Endodermal cell (in vitro differentiated cells): ENCODE data around the gene CACHD1. TPM values are rescaled to one million over a fixed set of nuclear protein-coding genes. Genes with fewer than 3 reads are reported as not detected.

ENCODE experiments used
- DNase-seq: peaks from one replicate; pipeline ENCODE4 v3.0.0-alpha.2; 2017
- H3K27ac ChIP-seq: 2 replicates; pipeline ENCODE4 v1.5.1; 2013; ENCODE audit warnings: mild to moderate bottlenecking, low read depth, low read length, moderate library complexity
- H3K27me3 ChIP-seq: 2 replicates; pipeline ENCODE4 v1.6.1; 2013; ENCODE audit warnings: mild to moderate bottlenecking, low read length, moderate library complexity; ENCODE audit not compliant: insufficient read depth, control insufficient read depth, poor library complexity, severe bottlenecking
- H3K36me3 ChIP-seq: 2 replicates; pipeline ENCODE4 v1.7.0; 2013; ENCODE audit warnings: mild to moderate bottlenecking, low read length, moderate library complexity; ENCODE audit not compliant: control insufficient read depth, insufficient read depth
- H3K4me1 ChIP-seq: one replicate; pipeline ENCODE4 v1.7.0; 2013; ENCODE audit warnings: low read length; ENCODE audit not compliant: control insufficient read depth, insufficient read depth
- H3K4me3 ChIP-seq: 2 replicates; pipeline ENCODE4 v1.5.1; 2013; ENCODE audit warnings: mild to moderate bottlenecking, low read length, moderate library complexity
- H3K9ac ChIP-seq: 2 replicates; pipeline ENCODE4 v1.6.1; 2013; ENCODE audit warnings: mild to moderate bottlenecking, low read length, moderate library complexity; ENCODE audit not compliant: poor library complexity, severe bottlenecking; ENCODE audit errors: extremely low read depth
- H3K9me3 ChIP-seq: 2 replicates; pipeline ENCODE4 v1.6.1; 2013; ENCODE audit warnings: mild to moderate bottlenecking, low read length, moderate library complexity; ENCODE audit not compliant: control insufficient read depth
- H3K27ac Mint-ChIP-seq: 2 replicates; pipeline ENCODE4 v1.8.0; 2020; ENCODE audit warnings: mixed read lengths
- H3K27me3 Mint-ChIP-seq: 2 replicates; pipeline ENCODE4 v1.8.0; 2021; ENCODE audit warnings: mild to moderate bottlenecking, mixed read lengths; ENCODE audit not compliant: insufficient read depth
- H3K36me3 Mint-ChIP-seq: 2 replicates; pipeline ENCODE4 v1.8.0; 2020; ENCODE audit warnings: low read depth, mixed read lengths
- H3K4me1 Mint-ChIP-seq: 2 replicates; pipeline ENCODE4 v1.8.0; 2020; ENCODE audit warnings: mixed read lengths
- H3K4me3 Mint-ChIP-seq: 2 replicates; pipeline ENCODE4 v1.8.0; 2020; ENCODE audit warnings: mild to moderate bottlenecking, moderate library complexity, mixed read lengths
- H3K9me3 Mint-ChIP-seq: 2 replicates; pipeline ENCODE4 v1.8.0; 2020; ENCODE audit warnings: mild to moderate bottlenecking, mixed read lengths
- WGBS, 2 experiments: methylation state at CpG; one replicate each; pipeline versions ENCODE4 v1.1.5 to v1.1.7; 2013; ENCODE audit warnings: missing lambda C conversion rate in 2 of 2, mixed read lengths in 1 of 2; ENCODE audit not compliant: insufficient coverage in 1 of 2, insufficient read length in 1 of 2; 5-methylcytosine and 5-hydroxymethylcytosine counted together
- total RNA-seq, 2 donors: library from RNA; stranded (reverse); fragmentation: NEBNext Ultra II Directional in 1 of 2; extraction: Animal tissue kit (Norgen Biotek cat#: 25700) in 1 of 2; gene quantifications; 2 replicates in 1 of 2; 3 replicates in 1 of 2; pipeline ENCODE4 v1.2.1, GENCODE V29; 2021
- TF ChIP-seq, protein P1 (sequence below): fragments of 200-600 bp; sonication (generic); conservative IDR thresholded peaks from 2 replicates; pipeline ENCODE4 v1.5.0; 2021; ENCODE audit warnings: antibody characterized with exemption, mild to moderate bottlenecking

The CACHD1 gene
- total RNA-seq, 2 donors from 2014 or later = 29.2 to 40.7 TPM

DNA sequence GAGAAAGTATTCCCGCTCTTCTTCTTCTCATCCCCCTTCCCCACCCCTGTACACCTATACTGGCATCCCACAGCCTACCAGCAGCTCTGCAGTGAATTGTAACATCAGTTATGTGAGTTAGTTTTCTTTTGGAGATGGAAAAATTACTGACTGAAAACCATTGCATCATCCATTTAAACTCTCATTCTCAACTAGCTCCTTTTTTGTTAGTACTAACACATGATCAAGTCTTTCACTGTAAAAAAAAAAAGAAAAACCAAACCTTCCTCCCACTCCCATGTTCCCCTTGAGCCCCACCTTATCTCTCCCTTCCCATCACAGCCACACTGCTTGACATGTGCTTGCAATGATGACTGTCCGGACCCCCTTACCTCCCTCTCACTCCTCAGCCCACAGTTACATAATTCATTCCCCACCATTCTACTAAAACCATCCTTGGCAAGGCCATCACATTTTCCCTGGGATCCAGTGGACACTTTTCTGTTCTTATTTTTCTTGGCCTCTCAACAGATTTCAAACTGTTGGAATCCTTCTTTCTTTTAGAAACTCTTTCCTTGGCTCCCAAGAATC, 251.7 kb downstream of the CACHD1 start:
- peaks cover 12% of the 10 kb centered on the region for H3K9me3 Mint-ChIP-seq
- Histone ChIP-seq H3K4me3 (no peak overlapping the region), H3K27me3 (peaks cover 25% of the 10 kb centered on the region), H3K27ac (no peak overlapping the region), H3K4me1 (peaks cover 3% of the 10 kb centered on the region), H3K9ac (no peak overlapping the region), H3K9me3 (no peaks in the 10 kb centered on the region), H3K36me3 (no peaks in the 10 kb centered on the region)
- no peaks in the 10 kb centered on the region for H3K36me3 Mint-ChIP-seq
- 83 to 90% methylated on average over 1 to 2 of the region's 2 CpGs for WGBS, 2 experiments
- peaks cover 26% of the 10 kb centered on the region for H3K27me3 Mint-ChIP-seq
- DNase-seq = no peak
- TF ChIP-seq, protein P1, sequence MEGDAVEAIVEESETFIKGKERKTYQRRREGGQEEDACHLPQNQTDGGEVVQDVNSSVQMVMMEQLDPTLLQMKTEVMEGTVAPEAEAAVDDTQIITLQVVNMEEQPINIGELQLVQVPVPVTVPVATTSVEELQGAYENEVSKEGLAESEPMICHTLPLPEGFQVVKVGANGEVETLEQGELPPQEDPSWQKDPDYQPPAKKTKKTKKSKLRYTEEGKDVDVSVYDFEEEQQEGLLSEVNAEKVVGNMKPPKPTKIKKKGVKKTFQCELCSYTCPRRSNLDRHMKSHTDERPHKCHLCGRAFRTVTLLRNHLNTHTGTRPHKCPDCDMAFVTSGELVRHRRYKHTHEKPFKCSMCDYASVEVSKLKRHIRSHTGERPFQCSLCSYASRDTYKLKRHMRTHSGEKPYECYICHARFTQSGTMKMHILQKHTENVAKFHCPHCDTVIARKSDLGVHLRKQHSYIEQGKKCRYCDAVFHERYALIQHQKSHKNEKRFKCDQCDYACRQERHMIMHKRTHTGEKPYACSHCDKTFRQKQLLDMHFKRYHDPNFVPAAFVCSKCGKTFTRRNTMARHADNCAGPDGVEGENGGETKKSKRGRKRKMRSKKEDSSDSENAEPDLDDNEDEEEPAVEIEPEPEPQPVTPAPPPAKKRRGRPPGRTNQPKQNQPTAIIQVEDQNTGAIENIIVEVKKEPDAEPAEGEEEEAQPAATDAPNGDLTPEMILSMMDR = no peak
- no peak overlapping the region for H3K27ac Mint-ChIP-seq
- H3K4me3 Mint-ChIP-seq = no peak overlapping the region
- H3K4me1 Mint-ChIP-seq = peaks cover 4% of the 10 kb centered on the region

DNA sequence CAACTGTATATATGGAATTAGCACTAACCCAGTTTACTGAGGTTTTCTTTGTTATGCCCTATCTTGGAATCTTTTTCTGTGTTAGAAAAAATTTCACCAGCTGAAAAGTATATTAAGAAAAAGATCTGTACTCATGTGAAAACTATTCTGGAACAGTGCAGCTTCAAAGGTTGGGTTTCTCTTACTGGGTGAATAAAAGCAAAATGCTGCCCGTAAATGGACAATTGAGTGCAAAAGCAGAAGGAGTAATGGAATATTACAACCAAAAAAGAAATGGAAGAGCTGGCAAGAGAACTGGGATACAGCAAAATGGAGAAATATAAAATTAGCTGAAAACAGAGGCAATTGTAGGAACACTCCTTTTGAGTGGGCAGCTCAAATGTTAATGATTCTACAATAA, 257.9 kb downstream of the CACHD1 start:
- H3K4me3 ChIP-seq = no peak overlapping the region
- WGBS, 2 experiments = 100% methylated on average over 1 of the region's 1 CpG
- no peaks in the 10 kb centered on the region for H3K9me3 ChIP-seq
- TF ChIP-seq, protein P1 = no peak
- H3K27me3 ChIP-seq = peaks cover 5% of the 10 kb centered on the region
- no peak overlapping the region for H3K9ac ChIP-seq
- Mint-ChIP-seq H3K9me3 (no peaks in the 10 kb centered on the region), H3K36me3 (no peaks in the 10 kb centered on the region), H3K27me3 (peaks cover 14% of the 10 kb centered on the region), H3K27ac (no peak overlapping the region), H3K4me1 (peaks cover 4% of the 10 kb centered on the region), H3K4me3 (no peak overlapping the region)
- no peak overlapping the region for H3K27ac ChIP-seq
- peaks cover 3% of the 10 kb centered on the region for H3K4me1 ChIP-seq
- no peak for DNase-seq
- no peaks in the 10 kb centered on the region for H3K36me3 ChIP-seq

DNA sequence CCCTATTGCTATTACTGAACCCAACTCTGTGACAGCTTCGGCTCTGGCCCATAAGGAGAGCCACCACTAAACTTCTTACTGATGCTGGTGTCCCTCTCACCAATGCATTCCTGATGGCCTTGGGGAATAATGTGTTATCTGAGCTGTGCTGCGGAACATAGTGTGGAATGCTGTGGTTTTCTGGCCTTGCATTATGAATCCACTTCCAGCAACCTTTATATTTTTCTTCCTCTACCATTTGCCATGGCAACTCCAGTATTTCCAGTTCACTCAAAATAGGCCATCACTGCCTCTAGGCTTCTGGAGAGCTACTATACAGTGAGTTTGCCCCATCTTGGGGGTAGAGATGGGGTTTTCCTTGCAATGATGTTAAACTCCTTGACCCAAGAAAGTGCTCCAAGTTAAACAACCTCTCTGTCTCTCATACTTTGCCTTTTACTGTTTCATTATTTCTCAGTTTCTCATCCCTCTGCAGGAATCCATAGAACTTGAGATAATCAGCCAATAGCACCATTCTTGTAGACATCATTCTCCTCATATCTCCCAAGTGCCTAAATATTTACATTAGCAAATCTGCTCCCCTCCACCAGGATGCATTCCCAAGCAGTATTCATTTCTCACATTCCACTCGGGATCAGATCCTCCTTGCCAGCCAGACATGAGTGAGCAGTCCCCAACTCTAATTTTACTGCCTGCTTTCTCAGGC, 263.8 kb downstream of the CACHD1 start:
- no peak overlapping the region for H3K27ac ChIP-seq
- peaks cover 10% of the 10 kb centered on the region for H3K4me1 Mint-ChIP-seq
- WGBS, 2 experiments = 86 to 92% methylated on average over 1 to 3 of the region's 3 CpGs

More for the DNA sequence above, 263.8 kb downstream of the CACHD1 start:
- no peak overlapping the region for H3K4me3 Mint-ChIP-seq
- no peak overlapping the region for H3K9ac ChIP-seq
- peak overlapping the region; percentile 41 for H3K4me3 ChIP-seq
- peaks cover 8% of the 10 kb centered on the region for H3K27me3 Mint-ChIP-seq
- peaks cover 13% of the 10 kb centered on the region for H3K9me3 ChIP-seq
- H3K9me3 Mint-ChIP-seq = no peaks in the 10 kb centered on the region
- H3K27ac Mint-ChIP-seq = no peak overlapping the region
- H3K4me1 ChIP-seq = peaks cover 5% of the 10 kb centered on the region
- no peaks in the 10 kb centered on the region for H3K36me3 ChIP-seq
- TF ChIP-seq, protein P1 = no peak
- H3K27me3 ChIP-seq = no peaks in the 10 kb centered on the region
- no peaks in the 10 kb centered on the region for H3K36me3 Mint-ChIP-seq
- no peak for DNase-seq
